ENCODE results near the gene ATP10B.

GRCh38 chr5:160757194-160757593 lies 94.8 kb downstream of the ATP10B start:
- TF ChIP-seq, protein P1, sequence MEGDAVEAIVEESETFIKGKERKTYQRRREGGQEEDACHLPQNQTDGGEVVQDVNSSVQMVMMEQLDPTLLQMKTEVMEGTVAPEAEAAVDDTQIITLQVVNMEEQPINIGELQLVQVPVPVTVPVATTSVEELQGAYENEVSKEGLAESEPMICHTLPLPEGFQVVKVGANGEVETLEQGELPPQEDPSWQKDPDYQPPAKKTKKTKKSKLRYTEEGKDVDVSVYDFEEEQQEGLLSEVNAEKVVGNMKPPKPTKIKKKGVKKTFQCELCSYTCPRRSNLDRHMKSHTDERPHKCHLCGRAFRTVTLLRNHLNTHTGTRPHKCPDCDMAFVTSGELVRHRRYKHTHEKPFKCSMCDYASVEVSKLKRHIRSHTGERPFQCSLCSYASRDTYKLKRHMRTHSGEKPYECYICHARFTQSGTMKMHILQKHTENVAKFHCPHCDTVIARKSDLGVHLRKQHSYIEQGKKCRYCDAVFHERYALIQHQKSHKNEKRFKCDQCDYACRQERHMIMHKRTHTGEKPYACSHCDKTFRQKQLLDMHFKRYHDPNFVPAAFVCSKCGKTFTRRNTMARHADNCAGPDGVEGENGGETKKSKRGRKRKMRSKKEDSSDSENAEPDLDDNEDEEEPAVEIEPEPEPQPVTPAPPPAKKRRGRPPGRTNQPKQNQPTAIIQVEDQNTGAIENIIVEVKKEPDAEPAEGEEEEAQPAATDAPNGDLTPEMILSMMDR (IDR thresholded peaks at IDR 0.05; ENCODE audit: control extremely low read depth in 1 of 3, insufficient read depth in 1 of 3, low read depth in 1 of 3, low read length in 3 of 3) = no peak
- TF ChIP-seq KDM5A (IDR thresholded peaks at IDR 0.05; ENCODE audit: low read length) (no peak), NRF1 (IDR thresholded peaks at IDR 0.05; ENCODE audit: low read depth, low read length) (no peak), SRF (IDR thresholded peaks at IDR 0.05; ENCODE audit: low read depth, low read length) (no peak), EZH2 (IDR thresholded peaks at IDR 0.05; ENCODE audit: low read depth, low read length, severe bottlenecking) (no peak), EGR1 (IDR thresholded peaks at IDR 0.05; ENCODE audit: borderline replicate concordance, low read depth, low read length) (no peak)

Measured in H1 (cell line).